Measurements from ENCODE around the gene CCDC183.
"Not testable (repeated sequence)": the region's sequence is repeated elsewhere in the genome, so short reads cannot be mapped to it uniquely, and the experiment has no call there.

GRCh38 chr9:136796775-136797347 is 723 bp downstream of the CCDC183 start:
- TF ChIP-seq CTCF (conservative IDR thresholded peaks at IDR 0.05); EZH2 (IDR thresholded peaks at IDR 0.05; ENCODE audit: low read depth): not testable (repeated sequence)
